GM18861 (cell line): ENCODE data around the gene AGXT.

Experiments used
- ATAC-seq: cut with Tn5 transposase; IDR thresholded peaks from one replicate; pipeline ENCODE4 v1.9.1; 2021; ENCODE audit not compliant: unreplicated experiment

AGXT gene

DNA sequence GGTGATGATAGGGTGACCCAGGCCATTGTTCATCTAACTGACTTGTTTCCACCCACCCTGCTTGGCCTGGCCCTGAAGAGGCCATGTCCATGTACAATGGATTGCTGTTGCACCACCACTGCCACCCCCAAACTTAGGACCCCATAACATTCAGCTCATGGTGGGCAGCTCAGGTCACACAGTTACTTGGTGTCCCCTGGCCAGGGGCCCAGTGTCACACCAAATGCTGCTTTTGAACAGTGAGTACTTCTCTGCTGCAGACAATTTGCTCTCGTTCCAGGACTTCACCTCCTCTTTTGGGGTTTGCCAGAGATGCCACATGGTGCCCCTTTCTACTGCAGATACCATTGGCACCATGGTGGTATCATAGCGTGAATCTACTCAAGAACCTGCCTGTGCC lies 15.6 kb downstream of the AGXT start:
- ATAC-seq: no peak

DNA sequence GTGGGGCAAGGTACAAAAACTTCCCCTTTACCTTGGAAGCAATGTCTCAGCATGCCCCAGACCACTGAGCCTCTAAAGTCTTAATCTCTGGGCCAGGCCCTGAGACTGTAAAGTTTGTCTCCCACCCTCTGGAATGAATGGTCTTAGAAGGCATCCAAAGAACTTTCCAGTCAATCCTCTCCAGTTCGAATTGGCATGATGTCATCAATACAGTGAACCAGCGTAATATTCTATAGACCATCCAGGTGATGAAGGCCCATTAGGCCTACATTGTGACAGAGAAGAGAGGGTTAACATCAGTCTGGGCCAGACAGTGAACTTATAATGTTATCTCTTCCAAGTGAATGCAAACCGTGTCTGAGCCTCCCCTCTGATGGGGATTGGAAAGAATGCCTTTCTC lies 16.1 kb downstream of the AGXT start:
- ATAC-seq: no peak

DNA sequence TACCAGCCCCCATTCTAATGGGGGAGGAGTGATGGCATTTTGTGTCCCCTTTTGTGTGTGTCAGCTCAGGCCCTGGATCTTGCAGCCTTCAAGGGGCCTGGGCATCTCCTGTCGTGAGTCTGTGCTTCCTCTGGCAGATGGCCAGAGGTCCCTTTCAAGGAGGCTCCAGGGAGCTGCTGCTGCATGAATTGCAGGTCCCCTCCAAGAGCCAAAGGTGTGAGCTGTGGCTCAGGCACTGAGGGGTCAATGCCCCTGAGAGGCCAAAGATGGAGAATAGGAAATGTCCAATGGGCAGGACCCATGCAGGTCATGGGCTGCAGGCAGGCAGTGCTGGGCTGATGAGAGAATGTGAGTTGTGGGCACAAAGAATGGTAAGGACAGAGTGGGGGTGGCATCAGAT lies 16.9 kb downstream of the AGXT start:
- ATAC-seq: no peak

DNA sequence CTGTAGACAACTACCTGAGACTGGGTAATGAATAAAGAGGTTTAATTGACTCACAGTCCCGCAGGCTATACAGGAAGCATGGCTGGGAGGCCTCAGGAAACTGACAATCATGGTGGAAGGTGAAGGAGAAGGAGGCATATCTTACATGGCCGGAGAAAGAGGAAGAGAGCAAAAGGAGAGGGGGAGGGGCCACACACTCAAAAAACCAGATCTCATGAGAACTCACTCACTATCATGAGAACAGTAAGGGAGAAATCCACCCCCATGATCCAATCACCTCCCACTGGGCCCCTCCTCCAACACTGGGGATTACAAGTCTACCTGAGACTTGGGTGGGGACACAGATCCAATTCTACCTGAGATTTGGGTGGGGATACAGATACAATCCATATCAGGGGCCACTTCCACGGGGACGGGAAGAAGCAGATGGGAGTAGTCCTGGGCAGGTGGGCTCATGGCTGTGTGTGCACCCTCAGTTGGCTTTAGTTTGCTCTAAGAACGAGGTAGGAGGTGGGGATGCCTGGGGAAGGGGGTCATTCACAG lies 17.5 kb downstream of the AGXT start:
- no peak for ATAC-seq

DNA sequence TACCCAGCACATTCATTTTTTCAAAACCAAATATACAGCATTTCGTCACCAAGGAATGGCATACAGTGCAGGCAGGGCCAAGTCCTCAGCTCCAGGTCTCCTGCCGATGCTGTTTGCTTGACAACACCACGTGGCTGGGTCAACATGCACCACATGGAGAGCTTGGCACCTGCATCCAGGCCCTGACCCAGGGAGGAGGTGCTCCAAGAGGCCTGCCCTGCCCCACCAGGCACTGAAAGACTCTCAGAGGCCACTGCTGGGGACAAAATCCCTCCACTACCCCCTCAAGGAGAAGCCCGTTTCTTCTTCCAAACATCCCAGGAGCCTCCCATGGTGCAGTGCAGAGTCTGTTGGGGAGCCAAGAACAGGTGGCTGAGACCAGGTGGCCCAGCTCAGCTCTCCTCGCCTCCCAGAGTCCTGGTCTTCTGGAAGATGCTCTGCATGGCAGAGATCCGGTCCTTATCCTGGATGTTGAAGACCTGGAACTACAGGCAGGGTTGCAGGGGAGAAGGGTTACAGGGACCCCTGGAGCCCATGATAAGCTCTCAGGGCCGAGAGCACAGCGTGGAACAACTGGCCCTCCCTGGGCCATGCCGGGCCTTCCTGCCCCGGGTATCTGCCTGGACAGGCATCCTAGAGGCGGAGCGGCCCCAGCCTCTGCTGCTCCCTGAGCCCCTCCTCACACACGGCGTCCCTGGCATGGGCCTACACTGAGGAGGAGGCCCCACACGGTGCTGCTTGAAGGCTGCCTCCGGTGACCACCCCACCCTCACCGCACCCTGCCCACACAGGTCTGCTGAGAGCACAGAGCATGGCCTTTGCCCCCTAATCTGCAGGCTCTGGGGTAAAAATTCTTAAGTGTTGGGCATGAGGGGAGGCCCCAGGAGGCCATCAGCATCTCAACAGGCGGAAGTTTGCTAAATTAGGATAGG lies 18.3 kb downstream of the AGXT start:
- ATAC-seq: no peak

DNA sequence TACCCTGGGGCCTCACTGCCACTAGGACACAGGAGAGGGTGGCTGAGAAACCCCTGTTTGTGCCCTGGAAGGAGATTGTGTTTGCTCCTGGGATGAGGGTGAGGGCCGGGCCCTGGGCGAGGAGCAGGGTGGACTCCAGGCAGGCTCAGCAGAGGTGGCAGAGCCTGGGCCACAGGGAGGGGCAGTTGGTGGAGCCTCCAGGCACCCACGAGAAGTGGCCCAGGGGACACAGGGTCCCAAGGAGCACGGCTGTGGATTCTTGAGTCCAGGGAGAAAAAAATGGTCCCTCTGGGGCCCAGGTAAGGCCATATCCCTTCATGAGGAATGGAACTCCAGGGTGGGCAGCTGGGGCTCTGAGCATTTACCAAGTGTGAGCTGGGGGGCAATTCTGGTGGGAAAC lies 19.0 kb downstream of the AGXT start:
- ATAC-seq: no peak

DNA sequence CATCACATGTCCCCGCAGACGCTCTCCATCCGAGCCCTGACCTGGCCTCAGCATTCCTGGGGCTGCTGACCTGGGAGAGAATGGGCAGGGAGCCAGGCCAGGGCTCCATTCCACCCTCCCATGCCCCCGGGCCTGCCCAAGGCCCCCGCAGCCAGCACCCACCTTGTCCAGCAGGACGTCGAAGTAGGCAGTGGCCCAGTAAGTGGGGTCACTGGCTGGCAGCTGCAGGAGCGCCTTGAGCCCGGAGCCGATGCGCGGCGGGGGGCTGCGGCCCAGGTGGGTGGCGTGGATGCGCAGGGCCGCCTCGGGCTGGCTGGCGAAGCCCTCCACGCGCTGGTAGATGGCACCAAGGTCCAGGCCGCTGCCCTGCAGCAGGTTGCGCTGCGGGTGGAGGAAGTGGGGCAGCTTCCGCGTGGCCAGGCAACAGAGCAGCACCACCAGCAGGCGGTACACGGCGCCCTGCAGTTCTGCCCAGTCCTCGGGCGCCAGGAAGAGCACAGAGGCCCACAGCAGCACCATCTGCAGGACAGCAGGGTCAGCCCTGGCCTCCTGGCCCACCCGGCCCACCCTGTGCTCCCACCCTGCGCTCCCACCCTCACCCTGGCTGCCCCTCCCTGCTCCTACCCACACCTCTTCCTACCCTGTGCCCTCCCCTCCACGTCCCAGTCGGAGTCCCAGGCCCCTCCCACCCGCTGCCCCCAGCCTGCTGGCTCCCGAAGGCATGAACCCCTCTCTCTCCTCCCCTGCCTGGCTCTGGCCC lies 19.7 kb downstream of the AGXT start:
- ATAC-seq: no peak

DNA sequence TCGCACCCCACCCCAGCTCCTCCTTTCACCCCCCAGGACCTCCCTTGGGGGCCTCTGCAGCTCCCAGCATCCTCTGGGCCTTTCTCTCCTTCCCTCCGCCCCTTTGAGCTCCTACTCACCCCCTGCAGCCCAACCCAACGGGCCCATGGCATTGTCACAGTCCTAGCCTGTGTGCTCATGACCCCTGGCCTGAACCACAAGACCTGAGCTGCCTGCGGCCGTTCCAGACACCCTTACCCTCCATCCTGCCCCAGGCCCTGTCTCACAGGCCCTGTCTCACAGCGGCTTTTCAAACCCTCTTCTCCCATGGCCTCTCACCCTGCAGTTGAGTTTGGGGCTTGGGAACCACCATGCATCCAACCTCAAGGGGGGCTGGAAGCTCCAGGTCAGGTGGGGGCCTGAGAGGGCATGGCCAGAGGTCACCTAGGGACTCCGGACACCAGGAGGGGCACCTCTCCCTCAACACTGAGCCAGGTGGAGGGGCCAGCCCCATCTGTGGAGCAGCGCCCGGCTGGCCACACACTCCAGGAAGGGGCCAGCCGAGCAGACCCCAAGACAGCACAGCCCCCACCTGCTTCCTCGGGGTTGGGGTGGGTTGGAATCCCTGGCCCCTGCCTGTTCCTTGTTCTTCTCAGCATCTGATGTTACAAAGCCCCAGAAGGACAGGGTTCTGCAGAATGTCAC lies 20.4 kb downstream of the AGXT start:
- ATAC-seq: no peak

DNA sequence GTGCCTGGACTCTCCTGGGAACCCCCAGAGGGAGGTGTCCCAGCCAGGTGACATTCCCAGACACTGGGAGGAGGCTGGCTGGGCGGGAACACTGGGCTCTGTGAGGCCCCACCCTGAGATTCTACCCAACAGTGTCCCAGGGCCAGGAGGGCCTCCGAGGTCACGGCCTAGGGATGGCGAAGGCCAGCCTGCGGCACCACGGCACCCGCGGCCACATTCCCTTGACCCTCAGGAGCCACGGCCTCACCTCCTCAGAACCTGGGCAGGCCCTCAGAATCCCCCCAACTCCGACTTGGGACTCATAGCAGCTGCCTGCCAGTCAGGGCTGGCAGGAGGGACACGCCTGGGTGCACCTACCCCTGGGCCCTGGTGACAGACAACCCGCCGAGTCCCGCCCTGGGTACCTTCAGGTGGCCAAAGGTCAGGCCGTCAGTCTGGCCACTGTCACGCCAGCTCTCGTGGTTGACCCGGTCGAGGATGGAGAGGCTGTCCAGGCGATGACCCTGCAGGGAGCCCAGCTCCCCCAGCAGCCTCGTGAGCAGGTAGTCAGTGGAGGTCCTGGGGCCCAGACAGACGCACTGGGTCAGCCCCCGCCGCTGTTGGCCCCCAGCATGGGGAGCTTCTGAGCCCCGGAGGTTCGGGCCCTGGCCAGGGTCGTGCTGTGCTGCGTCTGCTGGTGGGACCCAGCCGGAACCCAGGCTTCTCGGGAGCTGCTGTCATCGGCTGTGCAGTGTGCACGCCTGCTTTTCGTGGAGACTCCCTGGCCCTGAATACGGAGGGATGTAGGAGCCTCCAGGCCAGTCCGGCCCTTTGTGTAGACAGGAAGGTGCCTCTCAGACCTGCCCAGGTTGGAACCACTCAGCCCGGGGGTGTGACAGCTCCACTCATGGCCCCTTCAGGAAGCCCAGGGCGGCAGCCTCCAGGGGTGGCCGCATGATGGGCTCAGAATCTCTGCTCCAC lies 21.3 kb downstream of the AGXT start:
- no peak for ATAC-seq

DNA sequence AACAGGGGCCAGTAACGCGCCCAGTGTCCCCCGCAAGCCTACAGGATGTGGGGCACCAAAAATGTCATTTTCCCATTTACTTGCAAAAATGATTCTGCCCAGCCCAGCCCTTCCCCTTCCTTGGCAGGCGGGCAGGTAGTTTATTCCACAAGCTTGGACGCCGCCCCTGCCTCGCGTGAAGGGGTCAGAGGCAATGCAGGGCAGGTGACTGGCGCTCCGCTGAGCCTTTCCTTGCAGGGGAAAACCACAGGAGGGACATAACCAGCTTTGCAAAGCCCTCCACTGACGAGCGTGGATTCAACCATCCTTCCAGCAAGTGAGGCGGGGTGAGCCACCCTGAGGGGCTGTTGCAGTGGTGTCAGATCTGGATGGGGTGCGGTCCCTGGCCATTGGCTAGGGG lies 22.1 kb downstream of the AGXT start:
- no peak for ATAC-seq

DNA sequence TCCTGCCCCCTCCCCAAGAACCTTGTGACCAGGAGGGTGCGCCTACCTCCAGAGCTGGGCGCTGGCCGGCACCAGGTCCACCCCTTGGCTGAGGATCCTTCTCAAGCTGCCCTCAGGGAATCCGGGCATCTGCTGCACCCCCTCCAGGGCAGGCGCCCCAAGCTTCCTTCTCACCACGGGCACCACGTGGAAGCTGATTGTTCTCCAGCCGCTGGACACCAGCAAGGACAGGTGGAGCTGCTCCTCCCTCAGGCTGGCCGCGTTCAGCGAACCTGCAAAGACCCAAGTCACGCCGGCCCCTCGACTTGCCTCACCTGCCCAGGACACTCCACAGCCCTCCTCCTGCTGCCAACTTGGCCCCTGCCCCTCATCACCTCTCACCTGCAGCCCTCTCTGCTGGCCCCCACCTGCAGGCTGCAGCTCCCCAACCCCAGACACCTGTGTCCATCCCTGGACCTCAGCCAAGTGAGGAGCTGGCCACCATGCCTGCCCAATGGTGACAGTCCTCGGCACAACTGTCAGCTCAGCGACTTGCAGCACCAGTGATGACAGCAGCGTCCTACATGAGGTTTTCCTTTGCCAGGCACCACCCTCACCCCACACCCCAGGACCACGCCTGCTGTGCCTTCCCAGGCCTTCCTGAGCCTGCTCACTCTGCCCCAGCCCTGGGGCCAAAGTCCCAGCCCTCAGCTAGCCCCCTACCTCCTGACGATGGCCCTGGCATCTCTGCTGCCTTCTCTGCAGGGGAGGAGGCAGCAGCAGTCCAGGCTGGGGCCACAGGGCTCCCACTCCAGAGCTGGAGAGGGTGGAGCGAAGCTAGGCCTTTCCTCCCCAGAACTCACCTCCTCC lies 23.1 kb downstream of the AGXT start:
- ATAC-seq: no peak

DNA sequence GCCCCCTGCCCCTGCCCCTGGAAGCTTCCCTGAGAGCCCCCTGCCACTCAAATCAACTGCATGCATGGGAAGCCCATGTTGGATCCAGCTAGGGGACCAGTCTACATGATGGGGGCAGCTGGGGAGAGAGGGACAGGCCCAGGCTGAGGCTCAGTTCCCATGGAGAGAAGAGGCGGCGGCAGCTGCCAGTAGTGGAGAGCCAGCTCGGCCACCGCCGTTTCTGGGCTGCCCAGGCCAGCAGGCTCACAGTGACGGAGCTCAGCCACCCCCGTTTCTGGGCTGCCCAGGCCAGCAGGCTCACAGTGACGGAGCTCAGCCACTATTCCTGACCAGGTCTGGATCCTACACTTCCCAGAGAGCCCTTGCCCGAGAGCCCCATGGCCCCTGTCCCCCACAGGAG lies 23.7 kb downstream of the AGXT start:
- no peak for ATAC-seq

DNA sequence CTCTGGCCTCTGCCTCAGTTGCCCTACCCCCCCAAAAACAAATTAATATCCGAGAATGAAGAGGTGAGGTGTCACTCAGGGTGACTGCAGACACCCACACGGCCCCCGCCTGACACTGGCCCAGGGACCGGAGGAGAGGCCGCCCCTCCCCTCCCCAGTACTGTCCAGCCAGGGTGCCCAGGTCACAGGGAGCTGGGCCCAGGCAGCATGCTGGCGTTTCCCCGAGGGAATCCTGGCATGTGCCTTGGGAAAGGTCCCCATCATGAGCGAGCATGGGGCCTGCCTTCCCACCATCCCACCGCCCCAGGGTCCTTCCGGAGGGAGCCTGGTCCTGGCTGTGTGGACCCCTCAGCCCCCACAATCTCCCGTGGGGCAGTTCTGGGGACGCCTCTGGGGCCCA lies 24.3 kb downstream of the AGXT start:
- ATAC-seq: no peak

DNA sequence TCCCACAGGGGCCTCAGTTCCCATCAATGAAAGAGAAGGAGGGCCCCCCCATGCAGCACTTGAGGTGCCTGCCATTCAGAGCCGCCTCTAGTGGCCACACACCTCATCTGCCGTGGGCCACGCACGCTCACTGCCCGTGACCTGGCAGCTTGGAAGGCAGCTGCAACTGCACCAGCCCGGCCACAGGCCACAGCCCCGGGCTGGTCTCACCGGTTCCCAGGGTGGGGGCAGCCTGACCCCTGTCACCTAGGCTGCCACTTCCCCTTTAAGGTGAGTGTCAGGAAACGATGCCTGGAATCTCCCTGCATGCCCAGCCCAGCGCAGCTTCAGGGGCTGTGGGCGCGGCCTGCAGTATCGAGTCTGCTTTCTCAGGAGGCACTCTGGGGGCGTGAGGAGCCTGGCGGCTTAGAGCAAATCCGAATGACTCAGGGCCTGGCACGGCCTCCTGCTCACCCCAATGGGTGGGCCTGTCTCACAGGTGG lies 24.8 kb downstream of the AGXT start:
- ATAC-seq: peak; percentile 45

DNA sequence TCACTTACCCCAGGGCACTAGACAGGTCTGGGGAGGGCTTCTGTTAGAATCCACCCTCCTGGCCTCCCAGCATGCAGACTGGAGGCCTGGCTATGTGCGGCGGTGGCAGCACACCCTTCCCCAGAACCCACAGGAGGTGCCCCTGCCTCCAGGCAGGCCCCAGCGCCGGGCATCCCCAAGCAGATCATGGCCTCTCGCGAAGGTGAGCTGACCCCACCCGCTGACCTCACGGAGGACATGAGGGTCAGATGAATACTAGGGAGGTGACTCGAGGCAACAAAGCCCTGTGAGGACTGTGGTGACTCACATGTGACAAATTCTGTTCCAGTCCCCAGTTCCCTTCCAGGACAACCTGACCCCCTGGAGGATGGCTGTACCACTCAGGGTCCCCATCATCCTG lies 25.4 kb downstream of the AGXT start:
- no peak for ATAC-seq

DNA sequence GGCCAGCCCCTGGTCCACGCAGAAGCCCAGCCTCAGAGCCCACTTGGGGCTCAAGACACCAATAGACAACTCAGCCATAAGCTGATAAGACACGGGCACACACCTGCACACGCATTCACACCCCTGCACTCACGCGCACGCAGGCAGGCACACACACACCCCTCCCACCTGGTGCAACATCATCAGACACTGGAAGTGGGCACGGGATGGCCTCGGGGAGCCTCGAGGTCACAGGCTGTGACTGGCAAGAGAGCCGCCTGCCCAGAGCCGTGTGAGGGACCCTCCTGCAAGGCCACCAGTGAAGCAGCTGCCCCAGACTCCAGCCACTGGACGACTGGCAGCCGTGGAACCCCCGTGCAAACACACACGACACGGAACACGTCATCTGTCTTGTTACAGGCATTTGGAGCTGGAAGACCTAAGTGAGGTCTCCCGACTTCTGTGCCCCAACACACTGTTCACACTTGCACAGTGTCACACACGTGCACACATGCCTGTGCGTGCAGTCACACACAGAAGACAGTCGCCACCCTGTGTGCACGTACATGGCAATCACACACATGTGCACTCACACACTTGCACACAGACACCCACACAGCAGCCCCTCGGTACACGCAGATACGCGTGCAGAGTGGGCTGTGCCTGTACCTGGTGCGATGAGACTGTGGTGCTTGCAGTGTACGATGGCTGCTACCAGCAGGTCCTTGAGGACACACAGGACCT lies 26.4 kb downstream of the AGXT start:
- ATAC-seq: no peak

DNA sequence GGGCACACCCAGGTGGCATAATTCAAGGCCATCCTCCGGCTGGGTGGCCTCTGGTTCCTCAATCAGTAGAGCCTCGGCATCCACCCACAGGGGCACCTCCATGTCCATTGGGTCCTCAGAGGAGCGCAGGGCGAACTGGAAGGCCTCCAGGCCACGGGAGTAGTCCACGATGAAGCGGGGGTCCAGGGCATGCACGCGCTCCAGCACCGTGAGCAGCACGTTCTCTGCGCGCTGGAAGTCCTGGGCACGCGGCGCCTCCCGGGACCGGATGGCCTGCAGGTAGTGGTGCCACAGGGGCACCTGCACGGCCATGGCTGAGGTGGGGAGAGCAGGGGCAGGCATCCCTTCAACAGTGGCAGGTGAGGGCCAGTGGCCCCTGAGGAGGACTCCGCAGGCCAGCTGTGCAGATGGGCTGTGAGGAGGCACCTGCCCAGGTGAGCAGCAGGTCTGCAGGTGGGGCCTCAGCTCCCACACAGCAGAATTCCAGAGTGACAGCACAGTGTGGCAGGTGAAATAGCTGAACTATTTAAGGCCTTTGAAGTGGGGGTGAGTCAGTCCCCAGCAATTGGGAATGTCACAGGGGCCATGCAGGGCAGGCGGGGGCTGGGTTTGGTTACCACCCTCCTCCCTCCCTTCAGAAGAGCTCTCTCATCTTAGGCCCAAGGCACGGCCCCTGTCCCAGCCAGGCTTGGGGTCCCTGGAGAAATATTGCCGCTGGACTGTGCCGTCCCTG lies 27.2 kb downstream of the AGXT start, which contains the start of gene MAB21L4:
TSS of gene MAB21L4 (minus strand) at position 501 of the 733 bp plus-strand sequence. CDS start at position 342, 159 bp downstream.
- no peak for ATAC-seq

DNA sequence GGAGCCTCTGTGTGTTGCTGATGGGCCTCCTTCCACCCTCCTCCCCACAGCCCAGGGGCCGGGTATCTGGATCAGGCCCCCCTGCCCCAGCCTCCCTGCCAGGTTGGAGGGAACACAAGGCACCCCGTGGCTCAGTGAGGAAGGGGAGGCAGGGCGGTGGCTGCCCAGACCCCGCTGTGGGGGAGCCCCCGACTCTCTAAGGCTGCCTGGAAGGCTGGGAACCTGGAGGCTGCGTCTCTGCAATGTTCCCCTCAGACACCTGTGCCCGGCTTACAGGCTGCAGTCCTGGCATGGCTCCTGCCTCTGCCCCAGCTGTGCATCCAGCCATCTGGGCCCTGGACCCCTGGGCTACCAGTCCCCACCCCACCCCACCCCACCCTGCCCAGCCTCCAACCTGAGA lies 27.8 kb downstream of the AGXT start:
- ATAC-seq: no peak
